Prostate gland (tissue), 2 donors: ENCODE results near the gene SLC24A4. TPM values are rescaled to one million over a fixed set of nuclear protein-coding genes. Genes with fewer than 3 reads are reported as not detected.

ENCODE experiments used
- DNase-seq: peaks from one replicate; pipeline ENCODE4 v3.0.0-alpha.2; 2019; ENCODE audit warnings: low spot score
- H3K27ac ChIP-seq, 2 donors: fragments of 200-600 bp; sonication (generic); 2 replicates each; pipeline ENCODE4 v1.5.1; 2017 to 2019
- H3K27me3 ChIP-seq: fragments of 200-600 bp; sonication (generic); replicated peaks from 2 replicates; pipeline ENCODE4 v1.5.1; 2019; ENCODE audit not compliant: insufficient read depth
- H3K36me3 ChIP-seq, 2 donors: fragments of 200-600 bp; sonication (generic); 1 replicate in 1 of 2; 2 replicates in 1 of 2; pipeline versions ENCODE4 v1.5.1 to v1.8.1; 2017 to 2019
- H3K4me1 ChIP-seq: fragments of 200-600 bp; sonication (generic); replicated peaks from 2 replicates; pipeline ENCODE4 v1.5.1; 2019
- H3K4me3 ChIP-seq, 2 donors: fragments of 200-600 bp; sonication (generic); 2 replicates each; pipeline ENCODE4 v1.5.1; 2017 to 2019
- H3K9me3 ChIP-seq: fragments of 200-600 bp; sonication (generic); 2 replicates; pipeline ENCODE4 v1.5.1; 2017
- CTCF ChIP-seq, 4 experiments: fragments of 200-600 bp in 2 of 4; fragments of 450-650 bp in 2 of 4; sonication (generic) in 2 of 4; IDR thresholded peaks; 1 replicate in 3 of 4; 2 replicates in 1 of 4; pipeline ENCODE4 v1.5.1; 2016 to 2019; ENCODE audit warnings: antibody characterized with exemption in 4 of 4, mild to moderate bottlenecking in 2 of 4, moderate library complexity in 2 of 4
- POLR2A ChIP-seq: fragments of 450-650 bp; IDR thresholded peaks from one replicate; pipeline ENCODE4 v1.6.1; 2016; ENCODE audit warnings: antibody characterized with exemption, mild to moderate bottlenecking
- POLR2AphosphoS5 ChIP-seq: sonication (generic); formaldehyde crosslinking; IDR thresholded peaks from one replicate; pipeline ENCODE4 v1.6.1; 2017; ENCODE audit warnings: antibody characterized with exemption
- WGBS: methylation state at CpG from one replicate; pipeline ENCODE4 v1.1.5; 2018; 5-methylcytosine and 5-hydroxymethylcytosine counted together
- intact Hi-C: fragments of 100-400 bp; cut with DNase I; formaldehyde crosslinking; loops from one replicate; pipeline ENCODE4 v1.14.2; 2022
- total RNA-seq, 2 donors: library from RNA; depleted of rRNA; stranded (reverse); fragments of >200 nt; gene quantifications; one replicate each; pipeline ENCODE4 v1.1.0, GENCODE V29; 2016

Gene SLC24A4
- total RNA-seq, 2 donors from 2014 or later, result 0.82 to 7.2 TPM

- DNase-seq, result no peak
- no peaks in the 10 kb centered on the region for H3K27me3 ChIP-seq
- no peak overlapping the region for H3K4me3 ChIP-seq
- no peaks in the 10 kb centered on the region for H3K36me3 ChIP-seq
- no peaks in the 10 kb centered on the region for H3K4me1 ChIP-seq
- intact Hi-C loops, result no loop called here
- WGBS, result 93% methylated on average over 14 of the region's 14 CpGs
- no peak overlapping the region for H3K27ac ChIP-seq
- TF ChIP-seq CTCF (IDR thresholded peaks at IDR 0.05) (no peak), POLR2A (no peak), POLR2AphosphoS5 (no peak)
- no peaks in the 10 kb centered on the region for H3K9me3 ChIP-seq
These were observed 205.6 kb downstream of the SLC24A4 start for GRCh38 chr14:92528486-92529100.

GRCh38 chr14:92529903-92530302 lies 206.9 kb downstream of the SLC24A4 start:
- H3K27ac ChIP-seq, result no peak overlapping the region

GRCh38 chr14:92531106-92531873 lies 208.3 kb downstream of the SLC24A4 start:
- no peaks in the 10 kb centered on the region for H3K27me3 ChIP-seq
- H3K27ac ChIP-seq, result no peak overlapping the region
- H3K36me3 ChIP-seq, result no peaks in the 10 kb centered on the region
- 92% methylated on average over 16 of the region's 16 CpGs for WGBS
- no peaks in the 10 kb centered on the region for H3K4me1 ChIP-seq
- TF ChIP-seq POLR2A (no peak), CTCF (IDR thresholded peaks at IDR 0.05) (no peak), POLR2AphosphoS5 (no peak)
- H3K9me3 ChIP-seq, result no peaks in the 10 kb centered on the region
- intact Hi-C loops, result no loop called here
- DNase-seq, result no peak
- H3K4me3 ChIP-seq, result no peak overlapping the region

More at GRCh38 chr14:92529903-92530302, 206.9 kb downstream of the SLC24A4 start:
- intact Hi-C loops, result no loop called here
- H3K27me3 ChIP-seq, result no peaks in the 10 kb centered on the region
- no peaks in the 10 kb centered on the region for H3K36me3 ChIP-seq
- no peak for DNase-seq
- no peaks in the 10 kb centered on the region for H3K9me3 ChIP-seq
- 72% methylated on average over 4 of the region's 4 CpGs for WGBS
- TF ChIP-seq POLR2AphosphoS5, result no peak
- TF ChIP-seq CTCF (IDR thresholded peaks at IDR 0.05), result no peak
- TF ChIP-seq POLR2A, result no peak
- H3K4me3 ChIP-seq, result no peak overlapping the region
- no peaks in the 10 kb centered on the region for H3K4me1 ChIP-seq

GRCh38 chr14:92532490-92533163 lies 209.7 kb downstream of the SLC24A4 start:
- TF ChIP-seq POLR2AphosphoS5, result no peak
- no peak for TF ChIP-seq CTCF (IDR thresholded peaks at IDR 0.05)
- no peak for TF ChIP-seq POLR2A
- WGBS, result 62% methylated on average over 10 of the region's 10 CpGs
- intact Hi-C loops, result no loop called here
- H3K27ac ChIP-seq, result no peak overlapping the region
- DNase-seq, result no peak
- H3K27me3 ChIP-seq, result no peaks in the 10 kb centered on the region
- H3K4me1 ChIP-seq, result no peaks in the 10 kb centered on the region
- H3K36me3 ChIP-seq, result no peaks in the 10 kb centered on the region
- no peaks in the 10 kb centered on the region for H3K9me3 ChIP-seq
- H3K4me3 ChIP-seq, result no peak overlapping the region
